Heart left ventricle (tissue), 13 donors: ENCODE data around the gene CYP27C1.

Source experiments
- POLR2A ChIP-seq, 2 donors: fragments of 450-650 bp; IDR thresholded peaks; one replicate each; pipeline ENCODE4 v1.6.1; 2017; ENCODE audit warnings: antibody characterized with exemption in 2 of 2, mild to moderate bottlenecking in 2 of 2, moderate library complexity in 2 of 2
- TF ChIP-seq, protein P1 (sequence below), 12 donors: fragments of 200-600 bp; sonication (generic) in 4 of 12; IDR thresholded peaks; one replicate each; pipeline versions ENCODE4 v1.5.0 to v1.8.0; 2018 to 2022; ENCODE audit warnings: antibody characterized with exemption in 12 of 12, mild to moderate bottlenecking in 5 of 12
- donor health status: ischemic (EF 13 %, LVEDD 7.1; RV severe dilation, severe dysfunction).
- donor health status: DM: no; HTN: yes; CAD: no.
- donor health status: DM: no; HTN: no; CAD: no.
- donor health status: ischemic (EF 25% LVEDD 6.9; RV normal size, moderate dysfunction).
- donor health status: ischemic (EF 25% LVEDD 5.7; RV mildly dilated, moderate dysfunction).
- donor health status: ischemic (EF 35%, LVEDD 5.7; RV mildly dilated, moderate dysfunction).
- donor health status: nonischemic (EF 11% LVEDD 7.7; RV severe dilation, severe dysfunction).
- donor health status: DM: yes; HTN: yes; CAD: no.
- donor health status: PGD.
- donor health status: ischemic (EF 29% LVEDD 5.4; RV normal size, mild dysfunction).
- donor health status: nonischemic (EF 23%, LVEDD 6.1; RV moderate dilation, normal function).

DNA sequence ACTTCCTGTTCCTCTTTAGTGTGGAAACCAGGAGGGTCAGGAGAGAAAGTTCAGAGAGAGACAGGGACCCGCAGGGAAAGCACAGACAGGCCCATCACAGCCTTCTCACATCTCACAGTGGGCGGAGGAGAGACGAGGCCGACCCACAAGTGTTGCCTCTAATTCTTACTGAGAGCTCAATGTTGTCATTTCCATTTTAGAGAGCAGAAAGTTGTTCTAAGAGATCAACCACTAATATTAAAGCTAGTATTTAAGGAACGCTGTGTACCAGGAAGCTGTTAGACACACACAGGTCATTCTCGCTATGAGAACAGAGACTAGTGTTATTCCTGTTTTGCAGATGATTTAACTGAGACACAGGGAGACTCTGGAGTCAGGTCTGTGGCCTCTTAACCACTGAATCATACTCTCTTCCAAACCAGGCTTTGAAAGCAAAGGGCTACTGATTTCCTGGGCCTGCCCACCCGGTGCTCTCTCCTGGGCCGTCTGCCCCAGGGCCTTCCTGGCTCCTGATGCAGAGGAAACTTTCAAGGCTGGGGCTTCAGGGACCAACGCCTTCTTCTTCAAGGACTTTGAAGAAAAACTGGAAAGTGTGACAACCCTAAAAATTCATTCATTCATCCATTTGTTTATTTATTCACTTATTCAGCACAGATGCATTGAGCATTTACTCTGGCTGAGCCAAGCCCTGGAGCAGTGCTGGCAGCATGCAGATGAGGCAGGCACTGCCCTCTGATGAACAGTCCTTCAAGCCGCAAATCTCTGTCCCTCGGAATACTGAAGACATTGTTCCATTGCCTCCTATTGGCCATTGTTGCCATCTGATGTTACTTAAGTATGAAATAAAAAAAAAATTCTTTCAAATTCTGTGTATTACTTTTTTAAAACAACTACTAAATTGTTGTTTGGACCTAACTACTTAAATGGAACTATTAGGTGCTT, 76.0 kb downstream of the CYP27C1 start:
- TF ChIP-seq, protein P1, sequence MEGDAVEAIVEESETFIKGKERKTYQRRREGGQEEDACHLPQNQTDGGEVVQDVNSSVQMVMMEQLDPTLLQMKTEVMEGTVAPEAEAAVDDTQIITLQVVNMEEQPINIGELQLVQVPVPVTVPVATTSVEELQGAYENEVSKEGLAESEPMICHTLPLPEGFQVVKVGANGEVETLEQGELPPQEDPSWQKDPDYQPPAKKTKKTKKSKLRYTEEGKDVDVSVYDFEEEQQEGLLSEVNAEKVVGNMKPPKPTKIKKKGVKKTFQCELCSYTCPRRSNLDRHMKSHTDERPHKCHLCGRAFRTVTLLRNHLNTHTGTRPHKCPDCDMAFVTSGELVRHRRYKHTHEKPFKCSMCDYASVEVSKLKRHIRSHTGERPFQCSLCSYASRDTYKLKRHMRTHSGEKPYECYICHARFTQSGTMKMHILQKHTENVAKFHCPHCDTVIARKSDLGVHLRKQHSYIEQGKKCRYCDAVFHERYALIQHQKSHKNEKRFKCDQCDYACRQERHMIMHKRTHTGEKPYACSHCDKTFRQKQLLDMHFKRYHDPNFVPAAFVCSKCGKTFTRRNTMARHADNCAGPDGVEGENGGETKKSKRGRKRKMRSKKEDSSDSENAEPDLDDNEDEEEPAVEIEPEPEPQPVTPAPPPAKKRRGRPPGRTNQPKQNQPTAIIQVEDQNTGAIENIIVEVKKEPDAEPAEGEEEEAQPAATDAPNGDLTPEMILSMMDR (IDR thresholded peaks at IDR 0.05): no peak
- TF ChIP-seq POLR2A (IDR thresholded peaks at IDR 0.05): no peak
